Uterus (tissue), 4 donors: ENCODE data around the gene SKI. TPM values are rescaled to one million over a fixed set of nuclear protein-coding genes. Genes with fewer than 3 reads are reported as not detected.
A peak's percentile ranks its signal among the peaks of the same experiment; 100 is the strongest.
"Not testable (repeated sequence)": the region's sequence is repeated elsewhere in the genome, so short reads cannot be mapped to it uniquely, and the experiment has no call there.

Experiments used
- DNase-seq, 2 donors: peaks; one replicate each; pipeline ENCODE4 v3.0.0-alpha.2; 2019 to 2020
- H3K27ac ChIP-seq, 2 donors: fragments of 200-600 bp; sonication (generic); 1 replicate in 1 of 2; 2 replicates in 1 of 2; pipeline ENCODE4 v1.5.1; 2016 to 2018
- H3K27me3 ChIP-seq, 2 donors: fragments of 200-600 bp; sonication (generic); one replicate each; pipeline ENCODE4 v1.5.1; 2018 to 2019; ENCODE audit warnings: control low read depth in 1 of 2
- H3K36me3 ChIP-seq, 2 donors: fragments of 200-600 bp; sonication (generic); one replicate each; pipeline ENCODE4 v1.5.1; 2019; ENCODE audit warnings: control low read depth in 1 of 2
- H3K4me1 ChIP-seq, 2 donors: fragments of 200-600 bp; sonication (generic); one replicate each; pipeline ENCODE4 v1.5.1; 2018 to 2019; ENCODE audit warnings: control low read depth in 1 of 2
- H3K4me3 ChIP-seq, 2 donors: fragments of 200-600 bp; sonication (generic); 1 replicate in 1 of 2; 2 replicates in 1 of 2; pipeline ENCODE4 v1.5.1; 2018 to 2019; ENCODE audit warnings: mild to moderate bottlenecking in 1 of 2
- H3K9me3 ChIP-seq, 2 donors: fragments of 200-600 bp; sonication (generic); one replicate each; pipeline ENCODE4 v1.5.1; 2019; ENCODE audit warnings: control low read depth in 1 of 2
- POLR2A ChIP-seq, 2 donors: fragments of 450-650 bp; IDR thresholded peaks; one replicate each; pipeline ENCODE4 v1.6.1; 2016; ENCODE audit warnings: antibody characterized with exemption in 2 of 2, mild to moderate bottlenecking in 1 of 2, moderate library complexity in 1 of 2
- intact Hi-C: fragments of 100-400 bp; cut with DNase I; formaldehyde crosslinking; loops from one replicate; pipeline ENCODE4 v1.15.1; 2023; ENCODE audit warnings: low total_unique reads
- total RNA-seq, 4 donors: library from RNA; depleted of rRNA in 3 of 4; stranded (reverse); fragments of >200 nt in 3 of 4; gene quantifications; one replicate each; pipeline versions ENCODE4 v1.1.0 to v1.2.4, GENCODE V29; 2014 to 2023
- TF ChIP-seq, protein P1 (sequence below), 4 experiments: fragments of 200-600 bp in 2 of 4; fragments of 450-650 bp in 2 of 4; sonication (generic) in 2 of 4; IDR thresholded peaks; one replicate each; pipeline ENCODE4 v1.5.1; 2016 to 2019; ENCODE audit warnings: antibody characterized with exemption in 4 of 4, mild to moderate bottlenecking in 2 of 4, moderate library complexity in 1 of 4
- donor health status: DM: yes; HTN: yes; CAD: no.

SKI gene
- total RNA-seq, 4 donors from 2014 or later = 22.8 to 148 (median 34.9) TPM

DNA sequence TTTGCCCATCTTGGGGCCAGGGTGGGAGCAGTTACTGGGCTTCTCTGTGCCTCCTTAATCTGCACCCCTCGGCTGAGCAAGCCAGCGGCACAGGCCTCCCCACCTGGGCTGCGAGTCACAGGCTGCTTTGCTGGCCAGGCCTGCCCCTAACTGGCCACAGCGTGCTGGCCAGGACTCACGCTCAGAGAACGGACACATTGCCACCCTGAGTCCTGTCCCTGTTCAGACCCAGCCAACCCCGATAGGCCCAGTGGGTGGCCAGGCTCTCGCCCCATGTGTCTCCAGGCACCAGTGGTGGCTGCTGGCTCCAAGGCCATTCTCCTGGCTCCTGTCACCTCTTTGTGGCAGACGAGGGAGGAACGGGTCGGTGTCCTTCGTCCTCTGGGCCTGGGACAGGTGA, 101.9 kb downstream of the SKI start:
- no peak for DNase-seq
- Histone ChIP-seq H3K27me3 (no peaks in the 10 kb centered on the region), H3K36me3 (no peaks in the 10 kb centered on the region), H3K4me1 (no peaks in the 10 kb centered on the region), H3K4me3 (no peak overlapping the region), H3K27ac (peak overlapping the region; percentile 5 to 67), H3K9me3 (no peaks in the 10 kb centered on the region)
- intact Hi-C loops = no loop called here
- no peak for TF ChIP-seq POLR2A (IDR thresholded peaks at IDR 0.05)
- TF ChIP-seq, protein P1, sequence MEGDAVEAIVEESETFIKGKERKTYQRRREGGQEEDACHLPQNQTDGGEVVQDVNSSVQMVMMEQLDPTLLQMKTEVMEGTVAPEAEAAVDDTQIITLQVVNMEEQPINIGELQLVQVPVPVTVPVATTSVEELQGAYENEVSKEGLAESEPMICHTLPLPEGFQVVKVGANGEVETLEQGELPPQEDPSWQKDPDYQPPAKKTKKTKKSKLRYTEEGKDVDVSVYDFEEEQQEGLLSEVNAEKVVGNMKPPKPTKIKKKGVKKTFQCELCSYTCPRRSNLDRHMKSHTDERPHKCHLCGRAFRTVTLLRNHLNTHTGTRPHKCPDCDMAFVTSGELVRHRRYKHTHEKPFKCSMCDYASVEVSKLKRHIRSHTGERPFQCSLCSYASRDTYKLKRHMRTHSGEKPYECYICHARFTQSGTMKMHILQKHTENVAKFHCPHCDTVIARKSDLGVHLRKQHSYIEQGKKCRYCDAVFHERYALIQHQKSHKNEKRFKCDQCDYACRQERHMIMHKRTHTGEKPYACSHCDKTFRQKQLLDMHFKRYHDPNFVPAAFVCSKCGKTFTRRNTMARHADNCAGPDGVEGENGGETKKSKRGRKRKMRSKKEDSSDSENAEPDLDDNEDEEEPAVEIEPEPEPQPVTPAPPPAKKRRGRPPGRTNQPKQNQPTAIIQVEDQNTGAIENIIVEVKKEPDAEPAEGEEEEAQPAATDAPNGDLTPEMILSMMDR (IDR thresholded peaks at IDR 0.05) = no peak

DNA sequence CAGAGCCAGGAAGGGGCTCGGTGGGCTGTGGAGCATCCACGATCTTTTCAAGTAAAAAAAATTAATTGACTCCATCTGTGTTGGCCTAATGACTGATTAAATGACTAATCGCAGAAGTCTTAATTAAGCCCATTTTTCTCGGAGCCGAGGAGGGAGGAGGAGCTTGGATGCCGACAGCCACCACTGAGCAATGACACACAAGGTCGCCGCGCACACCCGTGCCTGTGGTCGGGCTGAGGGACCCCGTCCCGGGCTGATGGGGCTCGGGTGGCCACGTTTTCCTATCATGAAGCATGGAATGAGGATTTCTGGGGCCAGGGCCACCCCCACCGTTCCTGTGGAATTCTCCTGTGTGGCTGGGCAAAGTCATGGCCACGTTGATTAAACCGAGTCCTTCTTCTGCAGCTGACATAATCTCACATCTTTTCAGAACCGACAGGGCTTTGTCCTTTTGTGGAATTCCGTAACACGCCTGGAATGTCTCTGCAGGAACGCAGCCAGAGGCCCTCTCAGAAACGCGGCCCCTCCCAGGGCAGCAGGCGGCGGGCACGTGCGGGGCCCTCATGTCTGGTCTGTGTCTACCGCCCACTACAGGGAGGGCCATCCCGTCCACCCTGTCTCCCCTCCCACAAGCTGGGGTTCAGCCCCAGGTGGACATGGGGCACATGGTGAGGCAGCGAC, 102.5 kb downstream of the SKI start:
- intact Hi-C loops = no loop called here
- TF ChIP-seq, protein P1 (IDR thresholded peaks at IDR 0.05) = no peak
- peak in 1 of 2 donors; percentile 9 for TF ChIP-seq POLR2A (IDR thresholded peaks at IDR 0.05)
- DNase-seq = peak; percentile 73 to 88
- no peaks in the 10 kb centered on the region for H3K36me3 ChIP-seq
- no peak overlapping the region for H3K4me3 ChIP-seq
- H3K27me3 ChIP-seq = no peaks in the 10 kb centered on the region
- H3K27ac ChIP-seq = peak overlapping the region; percentile 33 to 67
- H3K9me3 ChIP-seq = no peaks in the 10 kb centered on the region
- no peaks in the 10 kb centered on the region for H3K4me1 ChIP-seq

DNA sequence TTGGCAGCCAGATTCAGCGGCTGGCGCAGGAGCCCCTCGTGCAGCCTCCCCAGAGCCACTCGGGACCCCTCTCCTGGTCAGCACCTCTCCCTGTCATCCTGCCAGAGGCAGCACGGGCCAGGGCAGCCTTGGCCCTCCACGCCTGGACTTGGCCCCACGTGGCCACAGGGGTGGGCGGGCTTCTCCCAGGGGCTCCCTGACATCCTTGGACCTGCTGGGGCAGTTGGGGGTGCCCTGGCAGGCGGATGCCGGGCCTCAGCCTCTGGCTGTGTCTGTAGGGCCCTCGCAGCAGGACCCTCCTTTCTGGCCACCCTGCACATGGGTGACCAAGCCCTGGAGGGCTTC, 103.1 kb downstream of the SKI start:
- Histone ChIP-seq H3K4me1 (no peaks in the 10 kb centered on the region), H3K9me3 (no peaks in the 10 kb centered on the region), H3K4me3 (no peak overlapping the region), H3K36me3 (no peaks in the 10 kb centered on the region), H3K27ac (peak overlapping the region; percentile 33 to 67), H3K27me3 (no peaks in the 10 kb centered on the region)
- no peak for DNase-seq
- intact Hi-C loops = no loop called here
- TF ChIP-seq POLR2A (IDR thresholded peaks at IDR 0.05) = no peak
- TF ChIP-seq, protein P1 (IDR thresholded peaks at IDR 0.05) = no peak

DNA sequence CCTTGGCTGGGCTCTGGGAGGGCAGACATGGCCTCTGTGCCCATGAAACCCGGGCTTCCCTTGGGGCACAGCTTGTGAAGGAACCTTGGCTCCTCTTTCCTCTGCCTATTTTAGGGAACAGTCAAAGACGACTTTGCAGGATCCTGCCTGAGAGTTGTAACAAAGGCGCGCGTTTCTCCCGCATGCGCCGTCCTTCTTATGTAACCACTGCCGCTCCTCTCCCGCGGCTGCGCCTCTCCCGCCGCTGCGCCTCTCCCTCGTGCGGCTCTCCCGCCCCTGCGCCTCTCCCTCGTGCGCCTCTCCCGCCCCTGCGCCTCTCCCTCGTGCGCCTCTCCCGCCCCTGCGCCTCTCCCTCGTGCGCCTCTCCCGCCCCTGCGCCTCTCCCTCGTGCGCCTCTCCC, 103.5 kb downstream of the SKI start:
- intact Hi-C loops = not testable (repeated sequence)

DNA sequence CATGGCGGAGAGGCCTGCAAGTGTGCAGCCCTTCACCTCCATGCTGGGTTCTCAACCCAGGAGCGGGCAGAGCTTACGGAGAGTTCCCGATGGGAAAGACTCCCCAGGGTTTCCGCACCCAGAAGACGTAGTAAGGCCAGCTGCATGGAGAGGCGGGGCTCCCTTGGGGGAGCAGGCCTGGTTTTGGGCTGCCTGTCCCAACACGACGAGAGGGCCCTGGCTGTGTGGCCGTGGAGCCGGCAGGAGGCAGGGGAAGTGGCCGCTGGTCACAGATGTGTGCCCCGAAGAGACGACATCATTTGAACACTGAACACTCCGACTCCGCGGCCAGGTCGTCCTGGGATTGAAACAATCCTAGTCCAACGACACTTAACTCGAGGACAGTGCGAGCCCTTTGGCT, 106.2 kb downstream of the SKI start:
- Histone ChIP-seq H3K36me3 (no peaks in the 10 kb centered on the region), H3K27me3 (no peaks in the 10 kb centered on the region), H3K4me1 (no peaks in the 10 kb centered on the region), H3K9me3 (no peaks in the 10 kb centered on the region), H3K27ac (peak overlapping the region in 1 of 2 donors; percentile 42), H3K4me3 (no peak overlapping the region)
- intact Hi-C loops = no loop called here
- no peak for TF ChIP-seq POLR2A (IDR thresholded peaks at IDR 0.05)
- TF ChIP-seq, protein P1 (IDR thresholded peaks at IDR 0.05) = no peak
- no peak for DNase-seq

More for the DNA sequence above, 103.5 kb downstream of the SKI start:
- DNase-seq, H3K4me3 ChIP-seq, H3K36me3 ChIP-seq, H3K4me1 ChIP-seq, H3K9me3 ChIP-seq, H3K27me3 ChIP-seq: not testable (repeated sequence)
- peak overlapping the region; percentile 33 to 67 for H3K27ac ChIP-seq
